GM23338 (cell line): ENCODE data around the gene PEAK3. TPM values are rescaled to one million over a fixed set of nuclear protein-coding genes. Genes with fewer than 3 reads are reported as not detected.

Experiments used
- ATAC-seq: fragments of 200-7000 bp; cut with Tn5 transposase; 3 replicates; pipeline ENCODE4 v1.9.1; 2020
- DNase-seq: peaks from one replicate; pipeline ENCODE4 v3.0.0-alpha.2; 2015; ENCODE audit warnings: low spot score
- H2AFZ ChIP-seq: fragments of 200-600 bp; sonication (generic); 2 replicates; pipeline ENCODE4 v1.8.0; 2016; ENCODE audit warnings: antibody characterized with exemption, mild to moderate bottlenecking, moderate library complexity
- H3F3A ChIP-seq: fragments of 200-600 bp; sonication (generic); replicated peaks from 2 replicates; pipeline ENCODE4 v1.8.0; 2017; ENCODE audit warnings: antibody characterized with exemption, mixed run types, low read depth
- H3K27ac ChIP-seq: fragments of 200-600 bp; sonication (generic); 2 replicates; pipeline ENCODE4 v1.6.1; 2016; ENCODE audit warnings: low read depth
- H3K27me3 ChIP-seq: fragments of 200-600 bp; sonication (generic); 2 replicates; pipeline ENCODE4 v1.8.0; 2016; ENCODE audit warnings: mild to moderate bottlenecking, mixed run types, moderate library complexity; ENCODE audit not compliant: insufficient read depth
- H3K36me3 ChIP-seq: fragments of 200-600 bp; sonication (generic); 2 replicates; pipeline ENCODE4 v1.8.0; 2016; ENCODE audit warnings: mild to moderate bottlenecking; ENCODE audit not compliant: insufficient read depth
- H3K4me1 ChIP-seq: fragments of 200-600 bp; sonication (generic); 2 replicates; pipeline ENCODE4 v1.8.0; 2016; ENCODE audit warnings: mild to moderate bottlenecking, moderate library complexity; ENCODE audit not compliant: insufficient read depth
- H3K4me2 ChIP-seq: fragments of 200-600 bp; sonication (generic); 2 replicates; pipeline ENCODE4 v1.7.1; 2017; ENCODE audit warnings: mixed run types
- H3K4me3 ChIP-seq: fragments of 200-600 bp; sonication (generic); 2 replicates; pipeline ENCODE4 v1.6.1; 2016; ENCODE audit warnings: mixed run types
- H3K79me2 ChIP-seq: fragments of 200-600 bp; sonication (generic); replicated peaks from 2 replicates; pipeline ENCODE4 v1.8.0; 2017; ENCODE audit warnings: mild to moderate bottlenecking; ENCODE audit not compliant: insufficient read depth
- H3K9me2 ChIP-seq: fragments of 200-600 bp; sonication (generic); 2 replicates; pipeline ENCODE4 v1.8.0; 2017; ENCODE audit not compliant: insufficient read depth
- H4K20me1 ChIP-seq: fragments of 200-600 bp; sonication (generic); replicated peaks from 2 replicates; pipeline ENCODE4 v1.8.0; 2017; ENCODE audit warnings: mild to moderate bottlenecking; ENCODE audit not compliant: insufficient read depth
- H3K27ac Mint-ChIP-seq: 2 replicates; pipeline ENCODE4 v1.8.0; 2020; ENCODE audit warnings: inconsistent platforms, mild to moderate bottlenecking, moderate library complexity, mixed read lengths
- H3K27me3 Mint-ChIP-seq: 3 replicates; pipeline ENCODE4 v1.8.0; 2022; ENCODE audit warnings: low read depth, mild to moderate bottlenecking, moderate library complexity, mixed read lengths, inconsistent platforms; ENCODE audit not compliant: insufficient read depth, poor library complexity
- H3K36me3 Mint-ChIP-seq: 3 replicates; pipeline ENCODE4 v1.8.0; 2021; ENCODE audit warnings: low read depth, mild to moderate bottlenecking, inconsistent platforms, moderate library complexity, mixed read lengths
- H3K4me1 Mint-ChIP-seq: 3 replicates; pipeline ENCODE4 v1.8.0; 2020; ENCODE audit warnings: mild to moderate bottlenecking, inconsistent platforms, mixed read lengths
- H3K4me3 Mint-ChIP-seq: 3 replicates; pipeline ENCODE4 v1.8.0; 2021; ENCODE audit warnings: moderate library complexity, mild to moderate bottlenecking, inconsistent platforms, mixed read lengths
- H3K9me3 Mint-ChIP-seq: 3 replicates; pipeline ENCODE4 v1.8.0; 2020; ENCODE audit warnings: moderate library complexity, mild to moderate bottlenecking, inconsistent platforms, mixed read lengths
- EZH2 ChIP-seq: fragments of 200-600 bp; sonication (generic); IDR thresholded peaks from one replicate; pipeline ENCODE4 v1.8.0; 2017; ENCODE audit warnings: antibody characterized with exemption, mild to moderate bottlenecking, low read depth; ENCODE audit not compliant: unreplicated experiment
- NANOG ChIP-seq: IDR thresholded peaks from 2 replicates; pipeline ENCODE4 v1.6.1; 2016; ENCODE audit warnings: antibody characterized with exemption, borderline replicate concordance
- POLR2AphosphoS5 ChIP-seq: IDR thresholded peaks from 2 replicates; pipeline ENCODE4 v1.6.1; 2016; ENCODE audit warnings: antibody characterized with exemption, low read depth
- ZNF114 ChIP-seq: fragments of 250-450 bp; sonication (Bioruptor Pico); IDR thresholded peaks from 2 replicates; pipeline ENCODE4 v1.5.0; 2020; ENCODE audit warnings: mild to moderate bottlenecking, moderate library complexity
- polyA plus RNA-seq: library from polyadenylated mRNA; unstranded; fragments of >200 nt; fragmentation: Nextera tagmentation; extraction: Ambion mirVana; gene quantifications from 2 replicates; pipeline ENCODE4 v1.2.1, GENCODE V29; 2016
- total RNA-seq: library from RNA; depleted of rRNA; stranded (reverse); fragments of >200 nt; shearing (Covaris generic); gene quantifications from 2 replicates; pipeline ENCODE4 v1.2.3, GENCODE V29; 2014
- TF ChIP-seq, protein P1 (sequence below): fragments of 250-450 bp; sonication (Bioruptor Pico); IDR thresholded peaks from 2 replicates; pipeline ENCODE4 v1.5.0; 2020; ENCODE audit warnings: mild to moderate bottlenecking, moderate library complexity
- TF ChIP-seq, protein P2 (sequence below): IDR thresholded peaks from one replicate; pipeline ENCODE4 v1.6.1; 2018; ENCODE audit warnings: antibody characterized with exemption; ENCODE audit not compliant: unreplicated experiment

The PEAK3 gene
- total and polyA plus RNA-seq, 2 experiments from 2014 or later = not detected

GRCh38 chr19:2300533-2300932 lies 18.6 kb upstream of the PEAK3 start (continued):
- TF ChIP-seq, protein P1, sequence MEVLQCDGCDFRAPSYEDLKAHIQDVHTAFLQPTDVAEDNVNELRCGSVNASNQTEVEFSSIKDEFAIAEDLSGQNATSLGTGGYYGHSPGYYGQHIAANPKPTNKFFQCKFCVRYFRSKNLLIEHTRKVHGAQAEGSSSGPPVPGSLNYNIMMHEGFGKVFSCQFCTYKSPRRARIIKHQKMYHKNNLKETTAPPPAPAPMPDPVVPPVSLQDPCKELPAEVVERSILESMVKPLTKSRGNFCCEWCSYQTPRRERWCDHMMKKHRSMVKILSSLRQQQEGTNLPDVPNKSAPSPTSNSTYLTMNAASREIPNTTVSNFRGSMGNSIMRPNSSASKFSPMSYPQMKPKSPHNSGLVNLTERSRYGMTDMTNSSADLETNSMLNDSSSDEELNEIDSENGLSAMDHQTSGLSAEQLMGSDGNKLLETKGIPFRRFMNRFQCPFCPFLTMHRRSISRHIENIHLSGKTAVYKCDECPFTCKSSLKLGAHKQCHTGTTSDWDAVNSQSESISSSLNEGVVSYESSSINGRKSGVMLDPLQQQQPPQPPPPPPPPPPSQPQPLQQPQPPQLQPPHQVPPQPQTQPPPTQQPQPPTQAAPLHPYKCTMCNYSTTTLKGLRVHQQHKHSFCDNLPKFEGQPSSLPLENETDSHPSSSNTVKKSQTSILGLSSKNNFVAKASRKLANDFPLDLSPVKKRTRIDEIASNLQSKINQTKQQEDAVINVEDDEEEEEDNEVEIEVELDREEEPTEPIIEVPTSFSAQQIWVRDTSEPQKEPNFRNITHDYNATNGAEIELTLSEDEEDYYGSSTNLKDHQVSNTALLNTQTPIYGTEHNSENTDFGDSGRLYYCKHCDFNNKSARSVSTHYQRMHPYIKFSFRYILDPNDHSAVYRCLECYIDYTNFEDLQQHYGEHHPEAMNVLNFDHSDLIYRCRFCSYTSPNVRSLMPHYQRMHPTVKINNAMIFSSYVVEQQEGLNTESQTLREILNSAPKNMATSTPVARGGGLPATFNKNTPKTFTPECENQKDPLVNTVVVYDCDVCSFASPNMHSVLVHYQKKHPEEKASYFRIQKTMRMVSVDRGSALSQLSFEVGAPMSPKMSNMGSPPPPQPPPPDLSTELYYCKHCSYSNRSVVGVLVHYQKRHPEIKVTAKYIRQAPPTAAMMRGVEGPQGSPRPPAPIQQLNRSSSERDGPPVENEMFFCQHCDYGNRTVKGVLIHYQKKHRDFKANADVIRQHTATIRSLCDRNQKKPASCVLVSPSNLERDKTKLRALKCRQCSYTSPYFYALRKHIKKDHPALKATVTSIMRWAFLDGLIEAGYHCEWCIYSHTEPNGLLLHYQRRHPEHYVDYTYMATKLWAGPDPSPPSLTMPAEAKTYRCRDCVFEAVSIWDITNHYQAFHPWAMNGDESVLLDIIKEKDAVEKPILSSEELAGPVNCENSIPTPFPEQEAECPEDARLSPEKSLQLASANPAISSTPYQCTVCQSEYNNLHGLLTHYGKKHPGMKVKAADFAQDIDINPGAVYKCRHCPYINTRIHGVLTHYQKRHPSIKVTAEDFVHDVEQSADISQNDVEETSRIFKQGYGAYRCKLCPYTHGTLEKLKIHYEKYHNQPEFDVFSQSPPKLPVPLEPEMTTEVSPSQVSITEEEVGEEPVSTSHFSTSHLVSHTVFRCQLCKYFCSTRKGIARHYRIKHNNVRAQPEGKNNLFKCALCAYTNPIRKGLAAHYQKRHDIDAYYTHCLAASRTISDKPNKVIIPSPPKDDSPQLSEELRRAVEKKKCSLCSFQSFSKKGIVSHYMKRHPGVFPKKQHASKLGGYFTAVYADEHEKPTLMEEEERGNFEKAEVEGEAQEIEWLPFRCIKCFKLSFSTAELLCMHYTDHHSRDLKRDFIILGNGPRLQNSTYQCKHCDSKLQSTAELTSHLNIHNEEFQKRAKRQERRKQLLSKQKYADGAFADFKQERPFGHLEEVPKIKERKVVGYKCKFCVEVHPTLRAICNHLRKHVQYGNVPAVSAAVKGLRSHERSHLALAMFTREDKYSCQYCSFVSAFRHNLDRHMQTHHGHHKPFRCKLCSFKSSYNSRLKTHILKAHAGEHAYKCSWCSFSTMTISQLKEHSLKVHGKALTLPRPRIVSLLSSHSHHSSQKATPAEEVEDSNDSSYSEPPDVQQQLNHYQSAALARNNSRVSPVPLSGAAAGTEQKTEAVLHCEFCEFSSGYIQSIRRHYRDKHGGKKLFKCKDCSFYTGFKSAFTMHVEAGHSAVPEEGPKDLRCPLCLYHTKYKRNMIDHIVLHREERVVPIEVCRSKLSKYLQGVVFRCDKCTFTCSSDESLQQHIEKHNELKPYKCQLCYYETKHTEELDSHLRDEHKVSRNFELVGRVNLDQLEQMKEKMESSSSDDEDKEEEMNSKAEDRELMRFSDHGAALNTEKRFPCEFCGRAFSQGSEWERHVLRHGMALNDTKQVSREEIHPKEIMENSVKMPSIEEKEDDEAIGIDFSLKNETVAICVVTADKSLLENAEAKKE (CRISPR knock-in tag) = no peak

GRCh38 chr19:2296141-2296540 lies 14.2 kb upstream of the PEAK3 start:
- no peak overlapping the region for H3K4me3 ChIP-seq
- Mint-ChIP-seq H3K27me3 (peaks cover 41% of the 10 kb centered on the region), H3K27ac (no peak overlapping the region), H3K4me1 (peaks cover 2% of the 10 kb centered on the region; the same call in 2 of the 3 replicates), H3K4me3 (no peak overlapping the region), H3K36me3 (no peaks in the 10 kb centered on the region), H3K9me3 (no peaks in the 10 kb centered on the region)
- H4K20me1 ChIP-seq = 0 out of 2 replicates have a peak, but pooled peaks cover 2% of the 10 kb centered on the region
- no peaks in the 10 kb centered on the region for H3K9me2 ChIP-seq
- 0 out of 2 replicates have a peak, but pooled peaks cover 6% of the 10 kb centered on the region for H3F3A ChIP-seq
- no peak overlapping the region for H3K27ac ChIP-seq
- ATAC-seq (no peak), DNase-seq (no peak)
- peaks cover 28% of the 10 kb centered on the region for H3K27me3 ChIP-seq
- H2AFZ ChIP-seq = no peak overlapping the region
- no peaks in the 10 kb centered on the region for H3K79me2 ChIP-seq
- no peaks in the 10 kb centered on the region for H3K36me3 ChIP-seq
- no peak overlapping the region for H3K4me2 ChIP-seq
- H3K4me1 ChIP-seq = no peaks in the 10 kb centered on the region
- TF ChIP-seq NANOG = no peak
- TF ChIP-seq, protein P2, sequence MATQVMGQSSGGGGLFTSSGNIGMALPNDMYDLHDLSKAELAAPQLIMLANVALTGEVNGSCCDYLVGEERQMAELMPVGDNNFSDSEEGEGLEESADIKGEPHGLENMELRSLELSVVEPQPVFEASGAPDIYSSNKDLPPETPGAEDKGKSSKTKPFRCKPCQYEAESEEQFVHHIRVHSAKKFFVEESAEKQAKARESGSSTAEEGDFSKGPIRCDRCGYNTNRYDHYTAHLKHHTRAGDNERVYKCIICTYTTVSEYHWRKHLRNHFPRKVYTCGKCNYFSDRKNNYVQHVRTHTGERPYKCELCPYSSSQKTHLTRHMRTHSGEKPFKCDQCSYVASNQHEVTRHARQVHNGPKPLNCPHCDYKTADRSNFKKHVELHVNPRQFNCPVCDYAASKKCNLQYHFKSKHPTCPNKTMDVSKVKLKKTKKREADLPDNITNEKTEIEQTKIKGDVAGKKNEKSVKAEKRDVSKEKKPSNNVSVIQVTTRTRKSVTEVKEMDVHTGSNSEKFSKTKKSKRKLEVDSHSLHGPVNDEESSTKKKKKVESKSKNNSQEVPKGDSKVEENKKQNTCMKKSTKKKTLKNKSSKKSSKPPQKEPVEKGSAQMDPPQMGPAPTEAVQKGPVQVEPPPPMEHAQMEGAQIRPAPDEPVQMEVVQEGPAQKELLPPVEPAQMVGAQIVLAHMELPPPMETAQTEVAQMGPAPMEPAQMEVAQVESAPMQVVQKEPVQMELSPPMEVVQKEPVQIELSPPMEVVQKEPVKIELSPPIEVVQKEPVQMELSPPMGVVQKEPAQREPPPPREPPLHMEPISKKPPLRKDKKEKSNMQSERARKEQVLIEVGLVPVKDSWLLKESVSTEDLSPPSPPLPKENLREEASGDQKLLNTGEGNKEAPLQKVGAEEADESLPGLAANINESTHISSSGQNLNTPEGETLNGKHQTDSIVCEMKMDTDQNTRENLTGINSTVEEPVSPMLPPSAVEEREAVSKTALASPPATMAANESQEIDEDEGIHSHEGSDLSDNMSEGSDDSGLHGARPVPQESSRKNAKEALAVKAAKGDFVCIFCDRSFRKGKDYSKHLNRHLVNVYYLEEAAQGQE = no peak
- TF ChIP-seq, protein P1 (CRISPR knock-in tag) = no peak
- TF ChIP-seq EZH2 = no peak
- no peak for TF ChIP-seq POLR2AphosphoS5
- TF ChIP-seq ZNF114 (CRISPR knock-in tag) = no peak
